Neural progenitor cell (in vitro differentiated cells): ENCODE results near the gene ARPP21. TPM values are rescaled to one million over a fixed set of nuclear protein-coding genes. Genes with fewer than 3 reads are reported as not detected.

Source experiments
- DNase-seq: peaks from one replicate; pipeline ENCODE4 v3.0.0-alpha.2; 2016; ENCODE audit warnings: low spot score
- H2AFZ ChIP-seq: fragments of 200-600 bp; sonication (generic); replicated peaks from 2 replicates; pipeline ENCODE4 v1.6.1; 2016; ENCODE audit warnings: antibody characterized with exemption
- H3F3A ChIP-seq: fragments of 200-600 bp; sonication (generic); 2 replicates; pipeline ENCODE4 v1.6.1; 2016; ENCODE audit warnings: antibody characterized with exemption, low read depth
- H3K27ac ChIP-seq: fragments of 200-600 bp; sonication (generic); 2 replicates; pipeline ENCODE4 v1.5.1; 2016; ENCODE audit warnings: mild to moderate bottlenecking
- H3K27me3 ChIP-seq: fragments of 200-600 bp; sonication (generic); 2 replicates; pipeline ENCODE4 v1.6.1; 2016; ENCODE audit warnings: mild to moderate bottlenecking, moderate library complexity
- H3K36me3 ChIP-seq: fragments of 200-600 bp; sonication (generic); 2 replicates; pipeline ENCODE4 v1.5.1; 2016
- H3K4me1 ChIP-seq: fragments of 200-600 bp; sonication (generic); 2 replicates; pipeline ENCODE4 v1.6.1; 2016; ENCODE audit warnings: mixed run types
- H3K4me2 ChIP-seq: fragments of 200-600 bp; sonication (generic); 2 replicates; pipeline ENCODE4 v1.6.1; 2016
- H3K4me3 ChIP-seq: fragments of 200-600 bp; sonication (generic); 2 replicates; pipeline ENCODE4 v1.5.1; 2016
- H3K79me2 ChIP-seq: fragments of 200-600 bp; sonication (generic); 2 replicates; pipeline ENCODE4 v1.6.1; 2016; ENCODE audit warnings: low read depth
- H3K9ac ChIP-seq: fragments of 200-600 bp; sonication (generic); 2 replicates; pipeline ENCODE4 v1.6.1; 2016
- H3K9me3 ChIP-seq: fragments of 200-600 bp; sonication (generic); 2 replicates; pipeline ENCODE4 v1.5.1; 2016; ENCODE audit warnings: low read depth
- H4K20me1 ChIP-seq: fragments of 200-600 bp; sonication (generic); 2 replicates; pipeline ENCODE4 v1.6.1; 2016; ENCODE audit warnings: low read depth
- H3K27ac Mint-ChIP-seq: 3 replicates; pipeline ENCODE4 v1.8.0; 2021; ENCODE audit warnings: mixed read lengths
- H3K27me3 Mint-ChIP-seq: 2 replicates; pipeline ENCODE4 v1.8.0; 2022; ENCODE audit warnings: low read depth, mild to moderate bottlenecking, inconsistent platforms, moderate library complexity, mixed read lengths; ENCODE audit not compliant: insufficient read depth
- H3K36me3 Mint-ChIP-seq: 3 replicates; pipeline ENCODE4 v1.8.0; 2021; ENCODE audit warnings: mixed read lengths
- H3K4me1 Mint-ChIP-seq: 3 replicates; pipeline ENCODE4 v1.8.0; 2021; ENCODE audit warnings: mixed read lengths
- H3K4me3 Mint-ChIP-seq: 3 replicates; pipeline ENCODE4 v1.8.0; 2021; ENCODE audit warnings: mild to moderate bottlenecking, moderate library complexity, mixed read lengths
- H3K9me3 Mint-ChIP-seq: 3 replicates; pipeline ENCODE4 v1.8.0; 2020; ENCODE audit warnings: mixed read lengths
- EZH2 ChIP-seq: fragments of 200-600 bp; sonication (generic); IDR thresholded peaks from 2 replicates; pipeline ENCODE4 v1.6.1; 2017; ENCODE audit warnings: antibody characterized with exemption, mild to moderate bottlenecking, moderate library complexity
- EZH2phosphoT487 ChIP-seq: fragments of 200-600 bp; sonication (generic); IDR thresholded peaks from 2 replicates; pipeline ENCODE4 v1.6.1; 2017; ENCODE audit warnings: antibody characterized with exemption
- total RNA-seq: library from RNA; depleted of rRNA; stranded (reverse); fragments of >200 nt; gene quantifications from 2 replicates; pipeline ENCODE4 v1.2.3, GENCODE V29; 2015; ENCODE audit warnings: low replicate concordance
- TF ChIP-seq, protein P1 (sequence below): fragments of 200-600 bp; sonication (generic); IDR thresholded peaks from 2 replicates; pipeline ENCODE4 v1.5.1; 2017; ENCODE audit warnings: antibody characterized with exemption, mild to moderate bottlenecking

The ARPP21 gene
- total RNA-seq, 1 donor from 2014 or later: not detected

DNA sequence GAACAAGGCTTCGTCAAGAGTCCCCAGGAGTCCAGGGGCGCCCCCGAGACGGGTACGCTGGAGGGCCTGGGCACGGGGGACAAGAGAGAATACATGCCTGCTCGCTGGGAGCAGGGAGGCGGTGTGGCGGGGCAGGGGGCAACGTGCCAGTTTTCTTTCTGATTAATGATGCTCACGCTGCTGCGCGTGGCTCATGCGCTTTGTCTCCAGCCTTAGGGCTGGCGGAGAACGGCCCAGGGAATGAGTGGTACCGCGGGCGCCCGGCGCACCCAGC is 408 bp upstream of the ARPP21 start:
- H3K4me3 Mint-ChIP-seq: peak overlapping the region; percentile 80
- Histone ChIP-seq H3K79me2 (no peaks in the 10 kb centered on the region), H3K27me3 (peaks cover 68% of the 10 kb centered on the region), H3K9me3 (no peaks in the 10 kb centered on the region), H3F3A (no peaks in the 10 kb centered on the region), H4K20me1 (no peaks in the 10 kb centered on the region), H3K36me3 (no peaks in the 10 kb centered on the region), H3K9ac (no peak overlapping the region), H3K4me2 (peak overlapping the region; percentile 92), H3K4me1 (no peaks in the 10 kb centered on the region), H2AFZ (peak overlapping the region; percentile 95), H3K4me3 (peak overlapping the region; percentile 58), H3K27ac (no peak overlapping the region)
- no peaks in the 10 kb centered on the region for H3K36me3 Mint-ChIP-seq
- peaks cover 30% of the 10 kb centered on the region for H3K27me3 Mint-ChIP-seq
- DNase-seq: no peak
- H3K9me3 Mint-ChIP-seq: peaks cover 2% of the 10 kb centered on the region
- H3K27ac Mint-ChIP-seq: no peak overlapping the region
- H3K4me1 Mint-ChIP-seq: peaks cover 8% of the 10 kb centered on the region
- TF ChIP-seq EZH2phosphoT487 (no peak), EZH2 (no peak)
- TF ChIP-seq, protein P1, sequence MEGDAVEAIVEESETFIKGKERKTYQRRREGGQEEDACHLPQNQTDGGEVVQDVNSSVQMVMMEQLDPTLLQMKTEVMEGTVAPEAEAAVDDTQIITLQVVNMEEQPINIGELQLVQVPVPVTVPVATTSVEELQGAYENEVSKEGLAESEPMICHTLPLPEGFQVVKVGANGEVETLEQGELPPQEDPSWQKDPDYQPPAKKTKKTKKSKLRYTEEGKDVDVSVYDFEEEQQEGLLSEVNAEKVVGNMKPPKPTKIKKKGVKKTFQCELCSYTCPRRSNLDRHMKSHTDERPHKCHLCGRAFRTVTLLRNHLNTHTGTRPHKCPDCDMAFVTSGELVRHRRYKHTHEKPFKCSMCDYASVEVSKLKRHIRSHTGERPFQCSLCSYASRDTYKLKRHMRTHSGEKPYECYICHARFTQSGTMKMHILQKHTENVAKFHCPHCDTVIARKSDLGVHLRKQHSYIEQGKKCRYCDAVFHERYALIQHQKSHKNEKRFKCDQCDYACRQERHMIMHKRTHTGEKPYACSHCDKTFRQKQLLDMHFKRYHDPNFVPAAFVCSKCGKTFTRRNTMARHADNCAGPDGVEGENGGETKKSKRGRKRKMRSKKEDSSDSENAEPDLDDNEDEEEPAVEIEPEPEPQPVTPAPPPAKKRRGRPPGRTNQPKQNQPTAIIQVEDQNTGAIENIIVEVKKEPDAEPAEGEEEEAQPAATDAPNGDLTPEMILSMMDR: no peak

GRCh38 chr3:35640190-35641165 is 1.2 kb downstream of the ARPP21 start:
- peak overlapping the region; percentile 58 for H3K4me3 ChIP-seq
- Mint-ChIP-seq H3K36me3 (no peaks in the 10 kb centered on the region), H3K9me3 (peaks cover 2% of the 10 kb centered on the region), H3K4me1 (peaks cover 8% of the 10 kb centered on the region), H3K27me3 (peaks cover 30% of the 10 kb centered on the region), H3K27ac (no peak overlapping the region), H3K4me3 (peak overlapping the region; percentile 96)
- no peaks in the 10 kb centered on the region for H3F3A ChIP-seq
- H3K36me3 ChIP-seq: no peaks in the 10 kb centered on the region
- H3K4me1 ChIP-seq: no peaks in the 10 kb centered on the region
- no peaks in the 10 kb centered on the region for H4K20me1 ChIP-seq
- H2AFZ ChIP-seq: peak overlapping the region; percentile 95
- no peaks in the 10 kb centered on the region for H3K79me2 ChIP-seq
- H3K4me2 ChIP-seq: peak overlapping the region; percentile 92
- H3K27ac ChIP-seq: no peak overlapping the region
- peaks cover 72% of the 10 kb centered on the region for H3K27me3 ChIP-seq
- H3K9me3 ChIP-seq: no peaks in the 10 kb centered on the region
- DNase-seq: no peak
- no peak overlapping the region for H3K9ac ChIP-seq
- TF ChIP-seq EZH2phosphoT487: no peak
- TF ChIP-seq, protein P1: no peak
- TF ChIP-seq EZH2: peak; percentile 13

GRCh38 chr3:35641331-35641730 is 2.0 kb downstream of the ARPP21 start:
- H3K79me2 ChIP-seq: no peaks in the 10 kb centered on the region
- no peak overlapping the region for H3K4me3 ChIP-seq
- H3K27me3 ChIP-seq: peaks cover 72% of the 10 kb centered on the region
- peaks cover 30% of the 10 kb centered on the region for H3K27me3 Mint-ChIP-seq
- H3K4me3 Mint-ChIP-seq: no peak overlapping the region
- DNase-seq: no peak
- no peak overlapping the region for H2AFZ ChIP-seq
- TF ChIP-seq, protein P1: no peak
- TF ChIP-seq EZH2phosphoT487 (no peak), EZH2 (no peak)
- peaks cover 2% of the 10 kb centered on the region for H3K9me3 Mint-ChIP-seq
- H4K20me1 ChIP-seq: no peaks in the 10 kb centered on the region
- H3K9me3 ChIP-seq: no peaks in the 10 kb centered on the region
- H3K4me1 Mint-ChIP-seq: peaks cover 8% of the 10 kb centered on the region
- no peaks in the 10 kb centered on the region for H3K36me3 ChIP-seq
- no peaks in the 10 kb centered on the region for H3K36me3 Mint-ChIP-seq
- no peak overlapping the region for H3K9ac ChIP-seq
- H3K4me1 ChIP-seq: no peaks in the 10 kb centered on the region
- no peak overlapping the region for H3K27ac Mint-ChIP-seq
- no peak overlapping the region for H3K4me2 ChIP-seq
- no peak overlapping the region for H3K27ac ChIP-seq
- no peaks in the 10 kb centered on the region for H3F3A ChIP-seq
